HG03196 (cell line): Measurements from ENCODE around the gene COL12A1.
A peak's percentile ranks its signal among the peaks of the same experiment; 100 is the strongest.
"Not testable (repeated sequence)": the region's sequence is repeated elsewhere in the genome, so short reads cannot be mapped to it uniquely, and the experiment has no call there.

Experiments
- ATAC-seq: cut with Tn5 transposase; IDR thresholded peaks from one replicate; pipeline ENCODE4 v1.9.1; 2021; ENCODE audit not compliant: unreplicated experiment

COL12A1 gene

GRCh38 chr6:75213112-75213511 is 7.3 kb upstream of the COL12A1 start:
- ATAC-seq: no peak

- ATAC-seq: no peak
Observed at GRCh38 chr6:75211920-75212590, 6.2 kb upstream of the COL12A1 start.

- no peak for ATAC-seq
Observed at GRCh38 chr6:75210885-75211739, 5.3 kb upstream of the COL12A1 start.

- no peak for ATAC-seq
Observed at GRCh38 chr6:75209184-75209723, 3.4 kb upstream of the COL12A1 start.

GRCh38 chr6:75208298-75209183 is 2.7 kb upstream of the COL12A1 start:
- ATAC-seq: peak; percentile 78

- no peak for ATAC-seq
Observed at GRCh38 chr6:75206576-75207342, 906 bp upstream of the COL12A1 start.

GRCh38 chr6:75204959-75205775 is 686 bp downstream of the COL12A1 start:
- no peak for ATAC-seq

GRCh38 chr6:75204217-75204958 is 1.5 kb downstream of the COL12A1 start:
- no peak for ATAC-seq

GRCh38 chr6:75203721-75204120 is 2.1 kb downstream of the COL12A1 start:
- ATAC-seq: no peak

- ATAC-seq: no peak
Observed at GRCh38 chr6:75202676-75203131, 3.1 kb downstream of the COL12A1 start.

- ATAC-seq: no peak
Observed at GRCh38 chr6:75201901-75202672, 3.8 kb downstream of the COL12A1 start.

- no peak for ATAC-seq
Observed at GRCh38 chr6:75201021-75201420, 4.8 kb downstream of the COL12A1 start.

GRCh38 chr6:75199889-75200288 is 6.0 kb downstream of the COL12A1 start:
- no peak for ATAC-seq

GRCh38 chr6:75196081-75196687 is 9.7 kb downstream of the COL12A1 start:
- ATAC-seq: no peak

- ATAC-seq: no peak
Observed at GRCh38 chr6:75188221-75188925, 17.5 kb downstream of the COL12A1 start.

- ATAC-seq: not testable (repeated sequence)
Observed at GRCh38 chr6:75186581-75186980, 19.3 kb downstream of the COL12A1 start.

GRCh38 chr6:75183099-75183541 is 22.7 kb downstream of the COL12A1 start:
- no peak for ATAC-seq
